GM18873 (cell line): ENCODE data around the gene ADGRL1.
A peak's percentile ranks its signal among the peaks of the same experiment; 100 is the strongest.
"Not testable (repeated sequence)": the region's sequence is repeated elsewhere in the genome, so short reads cannot be mapped to it uniquely, and the experiment has no call there.

Experiments
- ATAC-seq: cut with Tn5 transposase; IDR thresholded peaks from one replicate; pipeline ENCODE4 v1.9.1; 2021; ENCODE audit warnings: mild to moderate bottlenecking, moderate library complexity, moderate number of reproducible peaks; ENCODE audit not compliant: unreplicated experiment, low FRiP score

The ADGRL1 gene

DNA sequence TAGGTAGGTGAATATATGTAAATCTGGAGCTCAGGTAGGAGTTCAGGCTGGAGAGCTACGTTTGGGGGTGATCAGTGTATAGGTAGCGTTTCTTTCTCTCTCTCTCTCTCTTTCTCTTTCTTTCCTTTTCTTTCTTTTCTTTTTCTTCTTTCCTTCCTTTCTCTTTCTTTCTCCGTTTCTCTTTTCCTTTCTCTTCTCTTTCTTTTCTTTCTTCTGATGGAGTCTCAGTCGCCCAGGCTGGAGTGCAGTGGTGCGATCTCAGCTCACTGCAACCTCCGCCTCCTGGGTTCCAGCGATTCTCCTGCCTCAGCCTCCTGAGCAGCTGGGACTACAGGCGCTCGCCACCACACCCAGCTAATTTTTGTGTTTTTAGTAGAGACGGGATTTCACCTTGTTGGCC lies 59.8 kb downstream of the ADGRL1 start:
- ATAC-seq: not testable (repeated sequence)

- ATAC-seq: no peak
Measured at GRCh38 chr19:14145381-14145780, 60.6 kb downstream of the ADGRL1 start.

DNA sequence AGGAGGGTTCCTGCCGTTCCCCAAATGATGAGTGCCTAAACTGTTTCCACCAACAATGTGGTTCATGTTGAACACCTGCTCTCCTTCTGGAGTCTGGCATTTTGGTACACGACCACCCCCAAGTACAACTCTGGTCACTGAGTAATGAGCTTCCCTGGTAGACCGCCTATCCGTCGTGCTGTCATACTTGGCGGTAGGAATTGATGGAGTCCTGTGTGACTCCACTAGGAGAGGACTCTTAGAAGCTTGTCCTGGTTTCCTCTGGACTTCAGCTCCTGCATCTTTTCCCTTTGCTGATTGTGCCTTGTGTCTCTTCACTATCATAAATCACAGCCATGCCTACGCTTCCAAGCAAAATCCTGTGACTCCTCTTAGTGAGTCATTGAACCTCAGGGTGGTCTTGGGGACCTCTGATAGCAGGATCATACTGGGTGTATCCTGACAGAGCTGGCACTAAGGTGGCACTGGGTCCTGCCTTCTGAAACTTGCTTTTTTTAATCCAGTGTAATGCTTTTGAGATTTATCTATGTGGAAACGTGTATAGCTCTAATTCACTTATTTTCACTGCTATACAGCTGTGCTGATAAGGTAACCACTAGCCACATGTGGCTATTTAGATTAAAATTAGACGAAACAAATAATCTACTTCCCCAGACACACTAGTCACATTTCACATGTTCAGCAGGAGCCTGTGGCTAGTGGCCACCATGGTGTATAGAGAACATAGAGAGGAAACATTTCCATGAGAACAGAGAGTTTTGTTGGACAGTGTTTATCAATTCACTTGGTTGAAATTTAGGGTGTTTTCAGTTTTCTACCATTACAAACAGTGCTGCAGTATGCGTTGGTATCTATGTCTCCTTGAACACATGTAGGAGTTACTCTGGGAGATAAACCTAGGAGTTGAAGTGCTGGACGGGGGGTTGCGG lies 63.4 kb downstream of the ADGRL1 start:
- ATAC-seq: no peak

DNA sequence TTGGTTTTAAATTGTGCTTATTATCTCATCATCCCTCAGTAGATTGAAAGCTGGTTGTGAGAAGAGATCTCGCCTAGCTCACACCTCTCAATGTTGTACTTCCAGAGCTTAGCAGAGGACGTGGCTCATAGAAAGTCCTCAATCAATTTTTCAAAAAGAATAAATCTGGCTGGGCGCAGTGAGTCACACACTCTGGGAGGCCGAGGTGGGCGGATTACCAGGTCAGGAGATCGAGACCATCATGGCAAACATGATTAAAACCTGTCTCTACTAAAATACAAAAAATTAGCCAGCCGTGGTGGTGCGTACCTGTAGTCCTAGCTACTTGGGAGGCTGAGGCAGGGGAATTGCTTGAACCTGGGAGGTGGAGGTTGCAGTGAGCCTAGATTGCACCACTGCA lies 64.9 kb downstream of the ADGRL1 start:
- ATAC-seq: no peak

DNA sequence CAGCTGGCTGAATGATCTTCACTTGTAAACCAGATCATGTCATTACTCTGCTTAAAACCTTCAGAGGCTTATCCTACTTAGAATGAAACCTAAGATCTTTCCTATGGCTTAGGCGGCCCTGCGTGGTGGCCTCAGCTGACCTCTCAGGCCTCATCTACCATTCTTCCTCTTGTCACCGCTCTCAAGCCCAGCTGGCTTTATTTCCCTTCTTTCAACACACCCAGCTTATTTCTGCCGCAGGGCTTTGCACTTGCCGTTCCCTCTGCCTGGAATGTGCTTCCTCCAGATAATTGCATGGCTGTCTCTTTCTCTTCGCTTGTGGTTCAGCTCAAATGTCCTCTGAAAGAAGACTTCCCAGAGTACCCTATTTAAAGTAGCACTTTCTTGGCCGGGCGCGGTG lies 66.0 kb downstream of the ADGRL1 start:
- ATAC-seq: no peak

DNA sequence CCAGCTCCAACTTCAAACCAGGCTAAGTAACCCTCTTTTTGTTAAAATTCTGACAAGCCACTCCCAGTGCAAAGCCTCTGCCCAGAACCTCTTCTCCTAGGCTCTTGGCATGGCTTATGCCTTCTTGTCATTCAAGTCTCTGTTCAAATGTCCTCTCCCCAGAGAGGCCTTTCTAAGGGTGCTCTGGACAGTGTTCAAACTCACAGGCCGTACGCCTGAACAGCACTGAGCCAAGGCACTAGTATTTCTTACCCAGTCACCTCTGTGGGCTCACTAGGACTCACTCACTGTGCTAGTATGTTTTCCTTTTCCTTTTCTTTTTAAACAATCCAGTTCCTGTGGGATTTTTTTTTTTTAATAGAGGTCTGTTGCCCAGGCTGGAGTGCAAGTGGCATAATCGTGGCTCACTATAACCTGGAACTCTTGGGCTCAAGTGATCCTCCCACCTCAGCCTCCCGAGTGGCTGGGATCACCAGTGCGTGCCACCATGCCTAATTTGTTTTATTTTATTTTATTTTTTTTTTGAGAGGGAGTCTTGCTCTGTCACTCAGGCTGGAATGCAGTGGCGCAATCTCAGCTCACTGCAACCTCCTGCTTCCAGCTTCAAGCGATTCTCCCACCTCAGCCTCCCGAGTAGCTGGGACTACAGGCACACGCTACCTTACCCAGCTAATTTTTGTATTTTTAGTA lies 67.2 kb downstream of the ADGRL1 start:
- no peak for ATAC-seq

DNA sequence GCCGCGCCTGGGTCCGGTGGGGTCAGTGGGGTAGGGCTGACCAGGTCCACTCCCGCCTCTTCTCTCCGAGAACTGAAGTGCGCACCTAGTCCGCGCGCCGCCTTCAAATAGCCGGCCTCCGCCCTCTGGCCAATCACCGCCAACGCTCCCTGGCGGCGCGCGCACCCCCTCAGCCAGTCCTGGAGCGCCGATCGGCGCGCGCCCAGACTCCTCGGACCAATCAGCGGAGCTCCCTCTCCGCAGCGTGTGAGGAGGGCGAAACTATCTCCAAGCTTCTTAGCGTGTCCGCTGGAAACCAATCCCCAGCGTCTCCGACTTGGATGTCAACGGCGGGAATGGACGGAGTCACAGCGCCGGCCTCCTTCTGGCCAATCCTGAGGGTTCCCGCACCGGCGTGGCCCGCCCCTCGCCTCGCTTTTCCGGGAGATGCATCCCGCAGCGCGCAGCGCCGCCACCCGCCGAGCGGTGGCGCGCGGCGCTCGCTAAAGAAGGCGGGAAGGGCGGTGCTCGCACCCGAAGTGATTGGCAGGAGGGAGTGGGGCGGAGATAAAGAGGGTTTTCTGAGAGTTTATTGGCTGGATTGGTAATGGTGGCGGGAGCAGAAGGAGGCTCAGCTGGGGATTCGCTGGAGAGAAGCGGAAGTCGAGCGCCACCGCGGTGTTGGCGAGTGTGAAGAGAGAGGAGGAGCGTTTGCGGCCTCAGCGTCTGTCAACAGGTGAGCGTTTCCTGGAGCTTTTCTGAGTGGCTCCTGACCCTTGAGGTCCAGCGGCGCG lies 69.3 kb downstream of the ADGRL1 start, which contains the start of gene ASF1B:
Gene ASF1B (minus strand): TSS at position 81 of the 773 bp plus-strand sequence. CDS start 133 bp downstream, outside the sequence.
- peak; percentile 86 for ATAC-seq

- no peak for ATAC-seq
Measured at GRCh38 chr19:14135985-14136508, 69.9 kb downstream of the ADGRL1 start.

DNA sequence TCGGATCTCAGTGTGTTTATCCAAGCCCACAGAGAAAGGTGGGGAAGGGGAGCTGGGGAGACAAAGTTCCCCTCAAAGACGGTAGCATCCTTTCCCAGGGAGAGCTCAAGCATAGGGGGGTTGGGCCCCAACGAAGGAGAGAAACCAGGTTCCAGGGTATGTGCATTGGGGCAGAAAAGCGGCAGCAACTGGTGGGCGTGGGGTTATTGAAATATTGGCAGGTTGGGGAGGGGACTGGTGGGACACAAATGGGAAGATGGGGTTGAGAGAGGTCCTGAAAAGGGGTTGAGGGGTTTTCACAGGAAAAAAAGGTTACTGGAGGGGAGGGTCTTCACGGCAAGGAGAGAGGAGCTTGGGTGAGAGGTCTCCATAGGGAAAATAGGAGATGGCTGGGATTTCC lies 70.6 kb downstream of the ADGRL1 start:
- no peak for ATAC-seq

- no peak for ATAC-seq
Measured at GRCh38 chr19:14127929-14128509, 78.0 kb downstream of the ADGRL1 start.

DNA sequence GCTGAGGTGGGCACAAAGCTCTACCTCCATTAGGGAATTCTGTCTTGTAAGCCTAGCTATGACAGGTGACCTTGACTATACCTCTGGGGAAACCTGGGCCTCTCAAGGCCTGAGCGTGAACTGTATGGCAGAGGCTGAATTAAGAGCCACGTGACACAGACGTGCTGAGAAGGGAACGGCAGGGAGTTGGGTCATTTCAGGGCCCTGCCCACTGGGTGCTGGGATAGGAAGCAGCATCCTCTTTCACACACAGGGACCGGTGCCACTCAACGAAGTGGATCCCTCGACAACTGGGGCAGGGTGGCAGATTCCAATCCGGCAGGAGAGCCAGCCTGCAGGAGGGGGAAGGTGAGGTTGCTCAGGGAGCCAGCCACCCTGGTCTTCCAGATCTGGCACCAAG lies 78.8 kb downstream of the ADGRL1 start:
- no peak for ATAC-seq

DNA sequence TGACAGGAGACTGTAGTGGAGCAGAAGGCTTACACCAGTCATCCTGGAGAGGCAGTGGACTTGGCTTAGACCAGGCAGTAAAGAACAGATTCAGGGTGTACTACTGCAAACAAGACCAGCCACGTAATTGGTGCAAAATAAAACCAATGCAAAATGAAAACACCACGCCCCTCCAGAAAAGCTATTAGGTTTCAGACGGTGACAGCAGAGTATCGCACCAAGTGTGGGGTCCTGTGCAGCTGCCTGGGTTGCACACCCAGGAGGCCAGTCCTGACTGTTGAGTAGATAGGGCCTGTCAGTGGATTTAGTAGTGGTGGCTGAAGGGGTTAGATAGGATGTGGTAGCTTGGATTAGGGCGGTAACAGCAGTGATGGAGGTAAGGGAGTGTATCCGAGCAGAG lies 83.0 kb downstream of the ADGRL1 start:
- no peak for ATAC-seq

DNA sequence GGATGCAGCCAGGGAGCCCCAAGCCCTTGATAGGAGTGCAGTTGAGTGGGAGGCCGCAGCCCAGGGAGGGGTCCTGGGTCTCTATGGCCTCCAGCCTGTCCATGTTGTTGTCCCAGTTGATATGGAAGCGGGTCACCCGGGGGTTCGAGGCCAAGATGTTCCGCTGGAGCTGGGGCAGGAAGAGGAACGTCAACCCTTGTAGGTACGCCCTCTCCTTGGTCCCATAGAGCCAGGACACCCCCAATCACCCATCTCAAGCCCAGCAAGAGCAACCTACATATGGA lies 85.5 kb downstream of the ADGRL1 start:
- no peak for ATAC-seq

DNA sequence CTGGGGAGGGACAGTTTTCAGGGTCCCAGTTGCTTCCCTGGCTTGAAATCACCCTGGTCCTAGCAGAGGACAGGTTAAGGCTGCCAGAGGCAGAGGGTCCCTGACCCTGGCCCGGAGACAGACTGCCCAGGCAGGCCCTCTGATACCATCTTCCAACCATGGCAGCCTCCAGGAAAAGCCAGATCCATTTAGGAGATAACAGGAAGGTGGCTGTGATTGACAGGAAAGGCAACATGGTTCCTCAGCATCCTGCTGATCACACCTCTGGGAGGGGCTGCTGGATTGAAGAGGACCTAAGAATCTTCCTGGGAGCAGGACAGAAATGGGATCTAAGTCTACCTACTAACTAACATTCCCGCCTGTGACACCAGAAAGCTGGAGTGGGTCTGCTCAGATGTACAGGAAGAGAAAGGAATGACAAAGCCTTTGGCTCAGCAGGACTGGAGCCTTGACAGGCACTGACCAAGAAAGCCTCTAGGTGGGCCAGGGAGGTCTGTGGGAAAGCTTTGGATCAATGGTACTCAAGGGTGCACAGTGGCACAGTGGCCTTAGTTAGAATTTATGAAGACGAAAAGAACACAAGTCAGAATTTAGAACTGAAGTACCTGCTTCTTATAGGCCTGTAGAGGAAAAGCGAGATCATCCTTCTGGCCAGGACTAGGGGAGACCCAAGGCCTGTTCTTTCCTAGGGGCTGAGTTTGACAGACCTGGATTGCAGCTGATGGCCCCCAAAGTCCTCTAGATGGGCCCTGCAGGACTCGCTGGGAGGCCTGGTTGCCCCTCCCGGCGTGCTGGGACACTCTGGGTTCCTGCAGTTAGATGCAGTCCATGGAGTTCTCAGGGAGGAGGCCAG lies 86.1 kb downstream of the ADGRL1 start:
- no peak for ATAC-seq

- no peak for ATAC-seq
Measured at GRCh38 chr19:14119146-14119545, 86.8 kb downstream of the ADGRL1 start.

- no peak for ATAC-seq
Measured at GRCh38 chr19:14118165-14119051, 87.6 kb downstream of the ADGRL1 start.

- peak; percentile 92 for ATAC-seq
Measured at GRCh38 chr19:14117668-14118164, 88.3 kb downstream of the ADGRL1 start, which contains the start of gene PRKACA. Gene PRKACA (minus strand): TSS chr19:14117762. CDS start chr19:14117547, 215 bp downstream.

- no peak for ATAC-seq
Measured at GRCh38 chr19:14116918-14117578, 88.9 kb downstream of the ADGRL1 start.
